ENCODE measurements around the gene ARMC5.
"Not testable (repeated sequence)": the region's sequence is repeated elsewhere in the genome, so short reads cannot be mapped to it uniquely, and the experiment has no call there.

The ARMC5 gene

GRCh38 chr16:31414706-31415105 lies 44.6 kb upstream of the ARMC5 start:
- no peak overlapping the region for H3K4me3 ChIP-seq (ENCODE audit: low read depth, low read length)
- TF ChIP-seq CTCF (IDR thresholded peaks at IDR 0.05; ENCODE audit: low read depth, low read length), result no peak
- no peak for DNase-seq (ENCODE audit: low read depth, low spot score)
- in situ Hi-C loops (cut with HindIII; ENCODE audit: low sequenced_read_pairs), result no loop called here

GRCh38 chr16:31416371-31416770 lies 42.9 kb upstream of the ARMC5 start:
- in situ Hi-C loops (cut with HindIII; ENCODE audit: low sequenced_read_pairs), result no loop called here
- no peak for TF ChIP-seq CTCF (IDR thresholded peaks at IDR 0.05; ENCODE audit: low read depth, low read length)
- no peak for DNase-seq (ENCODE audit: low read depth, low spot score)
- H3K4me3 ChIP-seq (ENCODE audit: low read depth, low read length), result no peak overlapping the region

GRCh38 chr16:31417036-31417435 lies 42.3 kb upstream of the ARMC5 start:
- in situ Hi-C loops (cut with HindIII; ENCODE audit: low sequenced_read_pairs); DNase-seq (ENCODE audit: low read depth, low spot score); H3K4me3 ChIP-seq (ENCODE audit: low read depth, low read length): not testable (repeated sequence)

GRCh38 chr16:31417916-31418315 lies 41.4 kb upstream of the ARMC5 start:
- in situ Hi-C loops (cut with HindIII; ENCODE audit: low sequenced_read_pairs), result no loop called here
- no peak for DNase-seq (ENCODE audit: low read depth, low spot score)
- no peak for TF ChIP-seq CTCF (IDR thresholded peaks at IDR 0.05; ENCODE audit: low read depth, low read length)
- no peak overlapping the region for H3K4me3 ChIP-seq (ENCODE audit: low read depth, low read length)

- in situ Hi-C loops (cut with HindIII; ENCODE audit: low sequenced_read_pairs), result no loop called here
- TF ChIP-seq CTCF (IDR thresholded peaks at IDR 0.05; ENCODE audit: low read depth, low read length), result no peak
- H3K4me3 ChIP-seq (ENCODE audit: low read depth, low read length), result no peak overlapping the region
- DNase-seq (ENCODE audit: low read depth, low spot score), result no peak
Observed at GRCh38 chr16:31420037-31420436, 39.3 kb upstream of the ARMC5 start.

- no peak overlapping the region for H3K4me3 ChIP-seq (ENCODE audit: low read depth, low read length)
- no peak for TF ChIP-seq CTCF (IDR thresholded peaks at IDR 0.05; ENCODE audit: low read depth, low read length)
- in situ Hi-C loops (cut with HindIII; ENCODE audit: low sequenced_read_pairs), result no loop called here
- DNase-seq (ENCODE audit: low read depth, low spot score), result no peak
Observed at GRCh38 chr16:31421587-31421986, 37.7 kb upstream of the ARMC5 start.

GRCh38 chr16:31423241-31423640 lies 36.1 kb upstream of the ARMC5 start:
- no peak for DNase-seq (ENCODE audit: low read depth, low spot score)
- in situ Hi-C loops (cut with HindIII; ENCODE audit: low sequenced_read_pairs), result no loop called here
- no peak overlapping the region for H3K4me3 ChIP-seq (ENCODE audit: low read depth, low read length)
- no peak for TF ChIP-seq CTCF (IDR thresholded peaks at IDR 0.05; ENCODE audit: low read depth, low read length)

Measured in astrocyte of the spinal cord (primary cell).